ENCODE data around the gene PITX1. TPM values are rescaled to one million over a fixed set of nuclear protein-coding genes. Genes with fewer than 3 reads are reported as not detected.

PITX1 gene
- total RNA-seq, 1 experiment from 2014 or later: 60.2 TPM

DNA sequence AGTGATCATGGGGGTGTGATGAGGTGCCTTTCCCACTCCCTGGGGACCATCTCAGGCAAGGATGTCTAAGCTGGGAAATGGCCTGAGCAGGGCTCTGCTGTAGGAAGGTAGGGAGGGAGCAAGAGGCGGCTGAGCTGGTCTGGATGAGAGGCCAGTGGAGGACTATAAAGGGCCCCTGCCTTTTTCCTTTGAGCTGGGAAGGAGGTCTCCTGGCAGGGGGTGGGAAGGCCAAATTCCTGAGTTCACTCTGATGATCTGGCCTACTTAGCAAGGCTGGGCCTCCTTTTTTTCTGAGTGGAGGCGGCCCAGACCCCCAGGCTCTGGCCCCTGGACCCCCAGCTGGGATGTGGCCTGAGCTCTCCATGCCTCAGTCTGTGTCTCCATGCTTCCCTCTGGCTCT lies 14.3 kb upstream of the PITX1 start:
- in situ Hi-C loops (cut with HindIII; ENCODE audit: low sequenced_read_pairs): no loop called here
- no peak for DNase-seq (ENCODE audit: low spot score)

GRCh38 chr5:135047347-135047695 lies 13.3 kb upstream of the PITX1 start:
- no peak for DNase-seq (ENCODE audit: low spot score)
- in situ Hi-C loops (cut with HindIII; ENCODE audit: low sequenced_read_pairs): no loop called here

DNA sequence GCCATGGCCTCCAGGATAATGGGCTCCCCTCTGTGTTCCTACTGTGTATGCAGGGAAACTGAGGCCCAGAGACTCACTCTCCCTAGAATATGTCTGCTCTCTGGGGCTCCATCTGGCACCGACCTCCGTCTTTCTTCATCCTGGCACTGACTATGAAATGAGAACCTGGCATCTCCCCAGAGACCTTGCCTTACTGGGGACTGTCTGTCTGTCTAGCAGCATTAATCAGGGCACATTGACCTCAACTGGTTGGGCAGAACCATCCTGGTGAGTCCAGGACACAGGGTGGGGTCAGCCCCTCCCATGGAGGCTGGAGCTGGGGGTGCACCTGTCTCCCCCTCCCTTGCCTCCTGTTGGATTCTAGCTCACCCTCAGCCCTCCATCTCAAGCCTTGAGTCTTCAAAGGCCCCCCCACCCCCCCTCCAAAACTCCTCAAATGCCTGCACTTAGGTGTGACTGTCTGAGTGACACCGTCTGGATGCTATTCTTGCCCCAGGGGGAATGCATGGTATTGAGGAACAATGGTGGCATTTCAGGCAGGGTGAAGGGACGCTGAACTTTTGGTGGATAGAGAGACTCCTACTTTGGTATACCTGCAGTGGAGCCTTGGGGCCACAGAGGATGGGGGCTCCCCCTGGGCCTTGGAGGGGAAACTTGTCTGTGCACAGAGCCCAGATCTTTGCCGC lies 12.8 kb upstream of the PITX1 start:
- in situ Hi-C loops (cut with HindIII; ENCODE audit: low sequenced_read_pairs): no loop called here
- no peak for DNase-seq (ENCODE audit: low spot score)

DNA sequence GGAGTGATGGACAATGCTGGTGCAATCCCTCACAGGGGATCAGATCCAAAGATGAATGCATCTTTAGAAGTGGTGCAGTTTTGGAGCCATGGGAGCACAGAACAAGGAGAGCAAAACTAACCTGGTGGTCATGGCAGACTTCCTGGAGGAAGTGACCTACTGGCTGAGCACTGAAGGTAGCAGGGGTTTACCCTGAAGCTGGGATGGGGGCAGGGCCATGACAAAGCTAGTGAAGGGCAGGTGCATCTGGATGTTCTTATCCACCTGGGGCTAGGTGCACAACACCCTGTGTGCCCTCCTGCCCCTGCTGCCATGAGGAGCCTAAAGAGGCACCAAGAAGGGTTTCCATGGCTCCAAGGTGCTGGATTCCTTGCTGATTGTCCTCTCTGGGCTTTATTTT lies 11.5 kb upstream of the PITX1 start:
- no peak for DNase-seq (ENCODE audit: low spot score)
- in situ Hi-C loops (cut with HindIII; ENCODE audit: low sequenced_read_pairs): no loop called here

DNA sequence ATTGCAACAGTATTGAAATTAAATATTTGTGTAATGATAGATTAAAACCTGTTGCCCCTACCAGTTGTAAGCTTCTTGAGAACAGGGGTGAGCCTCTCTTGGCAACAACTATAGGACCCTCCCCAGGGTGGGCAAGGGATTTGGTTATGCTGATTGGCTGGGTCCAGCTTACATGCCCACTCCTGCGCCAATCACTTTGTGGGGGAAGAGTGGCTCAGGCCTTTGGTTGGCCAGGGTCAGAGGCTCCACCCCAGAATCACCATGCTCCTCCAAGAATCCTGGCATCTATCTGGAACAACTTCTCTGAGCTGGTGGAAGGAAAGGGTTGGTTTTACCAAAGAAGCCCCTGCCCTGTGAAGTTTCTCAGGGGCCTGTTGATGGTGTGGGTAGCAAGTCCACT lies 8.6 kb upstream of the PITX1 start:
- in situ Hi-C loops (cut with HindIII; ENCODE audit: low sequenced_read_pairs): no loop called here
- no peak for DNase-seq (ENCODE audit: low spot score)

DNA sequence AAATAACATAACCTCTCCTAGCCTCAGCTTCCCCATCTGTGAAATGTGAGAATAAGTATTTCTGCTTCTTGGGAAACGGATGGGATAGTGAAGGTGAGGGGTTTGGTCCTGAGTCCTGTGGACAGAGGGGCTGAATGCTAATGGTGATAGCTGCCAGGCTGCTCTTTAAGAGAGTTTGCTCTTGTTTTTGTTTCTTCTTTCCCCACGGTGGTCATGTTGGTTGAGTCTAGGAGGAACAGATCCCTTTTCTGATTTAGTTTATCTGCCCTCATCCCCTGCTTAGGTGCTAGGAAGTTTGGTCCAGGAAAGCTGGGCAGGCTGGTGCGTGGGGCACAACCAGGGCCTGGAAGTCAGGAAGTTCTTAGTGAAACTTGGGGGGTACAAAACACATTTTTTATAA lies 7.7 kb upstream of the PITX1 start:
- in situ Hi-C loops (cut with HindIII; ENCODE audit: low sequenced_read_pairs): no loop called here
- no peak for DNase-seq (ENCODE audit: low spot score)

DNA sequence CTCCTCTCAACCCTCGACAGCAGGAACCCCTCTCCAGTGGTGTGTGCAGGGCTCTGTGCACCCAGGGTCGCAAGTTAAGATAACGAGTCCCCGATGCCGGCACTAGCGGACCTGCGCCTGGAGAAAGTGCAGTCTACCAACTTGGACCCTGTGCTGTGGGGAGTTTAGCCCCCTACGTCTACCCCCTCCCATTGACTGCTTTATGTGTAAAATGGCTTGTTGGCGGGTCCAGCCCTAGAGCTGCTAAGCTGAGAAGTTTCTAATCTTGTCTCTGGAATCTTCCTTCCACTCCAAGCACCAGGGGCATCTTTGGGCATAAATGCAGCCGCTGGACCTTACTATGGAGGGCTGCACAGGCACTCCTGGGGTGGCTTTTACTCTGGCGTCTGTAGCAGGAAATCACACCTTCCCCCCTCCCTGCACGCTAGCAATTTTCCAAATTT lies 7.1 kb upstream of the PITX1 start:
- in situ Hi-C loops (cut with HindIII; ENCODE audit: low sequenced_read_pairs): no loop called here
- no peak for DNase-seq (ENCODE audit: low spot score)

DNA sequence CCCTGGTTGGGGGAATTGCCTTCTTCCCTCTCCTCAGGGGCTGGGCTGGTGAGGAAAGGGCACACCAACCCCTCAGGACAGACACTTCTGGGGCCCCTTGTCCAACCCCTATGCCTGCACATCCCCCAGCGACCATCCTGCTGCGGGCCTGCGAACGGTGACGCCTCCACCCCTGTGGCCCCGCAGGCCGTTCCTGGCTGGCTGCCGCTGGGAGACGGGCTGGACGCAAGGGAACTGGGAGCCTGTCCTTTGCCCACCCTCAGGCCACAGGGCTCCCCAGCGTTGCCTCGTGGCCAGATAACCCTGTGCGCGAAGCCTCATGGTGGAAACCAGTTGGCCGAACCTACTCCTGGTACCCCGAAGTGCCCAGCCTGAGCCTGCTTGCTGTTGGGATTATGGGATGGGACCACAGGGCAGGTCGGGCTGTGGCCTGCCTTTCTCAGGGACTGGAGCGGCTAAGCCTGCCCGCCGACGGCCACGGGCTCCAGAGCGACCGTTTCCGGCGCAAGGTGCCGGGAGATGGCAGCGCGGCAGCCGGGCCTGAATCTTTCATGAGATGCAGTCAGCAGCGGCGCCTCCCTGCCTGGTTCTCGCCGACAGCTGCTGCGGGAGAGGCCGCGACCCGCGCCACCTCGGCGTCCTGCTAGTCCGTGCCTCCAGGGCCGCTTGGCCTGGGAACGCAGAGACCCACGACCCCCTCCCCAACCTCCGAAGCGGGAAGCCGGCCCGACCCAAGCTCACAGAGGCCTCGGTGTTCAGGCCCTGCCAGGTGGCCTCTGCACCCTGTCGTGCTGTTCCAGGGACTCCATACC lies 6.5 kb upstream of the PITX1 start:
- in situ Hi-C loops (cut with HindIII; ENCODE audit: low sequenced_read_pairs): no loop called here

DNA sequence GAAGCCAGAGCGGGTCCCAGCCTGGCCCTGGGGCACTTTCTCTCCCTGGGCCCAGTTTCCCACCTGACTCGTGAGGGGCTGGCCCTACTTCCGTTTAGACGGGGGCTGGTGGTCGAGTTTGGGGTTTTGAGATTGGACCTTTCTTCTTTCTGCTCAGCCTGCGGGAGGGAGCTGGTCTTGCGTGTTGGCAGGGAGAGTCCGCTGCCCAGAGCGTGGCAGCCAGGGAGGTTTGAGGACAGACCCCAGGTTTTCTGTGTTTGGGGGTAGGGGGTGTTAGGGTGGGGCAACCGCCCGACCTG lies 6.0 kb upstream of the PITX1 start:
- no peak for DNase-seq (ENCODE audit: low spot score)
- in situ Hi-C loops (cut with HindIII; ENCODE audit: low sequenced_read_pairs): no loop called here

More for the DNA sequence above, 6.5 kb upstream of the PITX1 start:
- DNase-seq (ENCODE audit: low spot score): no peak

- no peak for DNase-seq (ENCODE audit: low spot score)
Observed at GRCh38 chr5:135039271-135040033, 5.4 kb upstream of the PITX1 start.

GRCh38 chr5:135038813-135039270 lies 4.8 kb upstream of the PITX1 start:
- DNase-seq (ENCODE audit: low spot score): no peak
- in situ Hi-C loops (cut with HindIII; ENCODE audit: low sequenced_read_pairs): no loop called here

More at GRCh38 chr5:135039271-135040033, 5.4 kb upstream of the PITX1 start:
- in situ Hi-C loops (cut with HindIII; ENCODE audit: low sequenced_read_pairs): no loop called here

GRCh38 chr5:135038205-135038812 lies 4.3 kb upstream of the PITX1 start:
- no peak for DNase-seq (ENCODE audit: low spot score)
- in situ Hi-C loops (cut with HindIII; ENCODE audit: low sequenced_read_pairs): no loop called here

GRCh38 chr5:135037519-135038204 lies 3.6 kb upstream of the PITX1 start:
- in situ Hi-C loops (cut with HindIII; ENCODE audit: low sequenced_read_pairs): no loop called here
- DNase-seq (ENCODE audit: low spot score): no peak

DNA sequence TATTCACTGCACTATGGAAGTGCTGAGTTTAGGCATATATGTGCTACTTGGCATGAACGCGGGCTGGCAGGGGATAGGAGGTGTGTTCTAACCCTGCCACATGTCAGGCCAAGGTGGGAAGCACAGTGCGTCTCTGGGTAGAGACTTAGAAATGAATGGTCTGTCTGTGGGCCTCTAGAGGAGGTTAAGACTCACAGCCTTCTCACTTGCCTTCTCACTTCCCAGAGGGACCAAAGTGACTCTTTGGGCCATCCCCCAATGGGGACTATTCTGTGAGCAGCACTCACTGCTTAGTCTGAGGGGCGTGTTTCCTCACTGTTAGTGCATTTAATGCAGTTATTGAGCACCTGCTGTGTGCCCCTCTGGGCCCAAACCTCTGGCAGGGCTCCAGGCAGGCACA lies 2.4 kb upstream of the PITX1 start:
- no peak for DNase-seq (ENCODE audit: low spot score)
- in situ Hi-C loops (cut with HindIII; ENCODE audit: low sequenced_read_pairs): no loop called here

- DNase-seq (ENCODE audit: low spot score): no peak
- in situ Hi-C loops (cut with HindIII; ENCODE audit: low sequenced_read_pairs): no loop called here
Observed at GRCh38 chr5:135035678-135036030, 1.6 kb upstream of the PITX1 start.

DNA sequence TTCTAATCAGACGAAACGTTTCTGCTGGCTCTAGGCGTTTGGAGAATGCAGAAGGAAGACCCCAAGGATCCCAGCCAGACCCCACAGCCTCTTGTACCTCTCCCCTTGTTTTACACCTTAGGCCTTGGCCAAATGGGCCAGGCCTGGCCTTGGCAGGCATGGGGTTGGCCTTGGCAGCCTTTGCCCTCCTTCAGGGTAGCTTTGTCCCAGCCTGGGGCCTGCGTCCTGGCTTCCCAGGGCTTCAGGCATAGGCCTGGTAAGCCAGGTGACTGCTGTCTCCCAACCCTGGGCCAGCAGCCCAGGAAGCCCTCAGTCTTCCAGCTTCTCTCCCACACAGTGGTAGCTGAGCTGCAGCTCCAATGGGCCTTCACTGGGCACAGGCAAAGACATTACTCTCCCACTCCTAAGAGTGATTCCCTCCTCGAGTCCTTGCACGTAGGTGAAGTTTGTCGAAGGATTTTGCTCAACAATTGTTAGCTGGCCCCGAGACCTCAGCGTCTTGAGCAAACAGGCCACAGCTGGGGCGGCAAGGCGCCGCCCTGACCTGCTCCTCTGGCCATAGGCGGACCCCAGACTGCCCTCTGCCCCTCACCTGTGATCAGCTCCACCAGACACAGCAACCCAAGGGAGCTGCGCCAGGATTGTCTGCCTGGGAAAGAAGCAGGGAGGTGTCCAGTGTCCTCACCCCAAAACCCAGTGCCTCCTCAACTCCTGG lies 1.1 kb upstream of the PITX1 start:
- no peak for DNase-seq (ENCODE audit: low spot score)
- in situ Hi-C loops (cut with HindIII; ENCODE audit: low sequenced_read_pairs): no loop called here

- in situ Hi-C loops (cut with HindIII; ENCODE audit: low sequenced_read_pairs): no loop called here
- no peak for DNase-seq (ENCODE audit: low spot score)
Observed at GRCh38 chr5:135034236-135034962, 371 bp upstream of the PITX1 start.
